ENCODE data around the gene DCST1. TPM values are rescaled to one million over a fixed set of nuclear protein-coding genes. Genes with fewer than 3 reads are reported as not detected.

Gene DCST1
- total RNA-seq, 1 experiment from 2014 or later = 0.32 TPM

- BruUV-seq (replicated peaks) = no TSS peak
- no peak overlapping the region for H2AFZ ChIP-seq (ENCODE audit: low read depth, low read length, poor library complexity, severe bottlenecking)
- peak overlapping the region; percentile 91 for H3K9ac ChIP-seq (ENCODE audit: low read length)
- CTCF ChIA-PET = interaction anchor here (0.6 to 1.8 kb wide), 8 partner anchors 14 to 516 kb away, joined by 3 to 7 read pairs (median 3); partner anchors contain the start of genes ADAM15 and SHC1
- no peaks in the 10 kb centered on the region for H3K27me3 ChIP-seq (ENCODE audit: insufficient read depth, low read length)
- peaks cover 22 to 66% of the 10 kb centered on the region in 2 experiments for H3K4me1 ChIP-seq (ENCODE audit: control insufficient read depth in 1 of 2, insufficient read depth in 2 of 2, low read length in 2 of 2)
- no peaks in the 10 kb centered on the region for H3K9me2 ChIP-seq (ENCODE audit: insufficient read depth)
- no peaks in the 10 kb centered on the region for H3K9me3 ChIP-seq (ENCODE audit: control insufficient read depth in 1 of 2, insufficient read depth in 1 of 2, low read depth in 1 of 2, low read length in 2 of 2)
- H3K36me3 ChIP-seq (ENCODE audit: control insufficient read depth in 1 of 2, insufficient read depth in 2 of 2, low read length in 2 of 2) = no peaks in the 10 kb centered on the region; a peak in 1 of 4 replicates
- ATAC-seq = peak; percentile 72
- peak overlapping the region; percentile 99 for H3K27ac ChIP-seq (ENCODE audit: low read depth, low read length)
- H4K20me1 ChIP-seq (ENCODE audit: insufficient read depth) = no peaks in the 10 kb centered on the region
- TF ChIP-seq SIN3A (IDR thresholded peaks at IDR 0.05; ENCODE audit: low read depth) (no peak), TCF7L2 (IDR thresholded peaks at IDR 0.05; ENCODE audit: borderline replicate concordance, extremely low read depth, insufficient read depth, insufficient read length) (peak; percentile 52)
- TF ChIP-seq, protein P1, sequence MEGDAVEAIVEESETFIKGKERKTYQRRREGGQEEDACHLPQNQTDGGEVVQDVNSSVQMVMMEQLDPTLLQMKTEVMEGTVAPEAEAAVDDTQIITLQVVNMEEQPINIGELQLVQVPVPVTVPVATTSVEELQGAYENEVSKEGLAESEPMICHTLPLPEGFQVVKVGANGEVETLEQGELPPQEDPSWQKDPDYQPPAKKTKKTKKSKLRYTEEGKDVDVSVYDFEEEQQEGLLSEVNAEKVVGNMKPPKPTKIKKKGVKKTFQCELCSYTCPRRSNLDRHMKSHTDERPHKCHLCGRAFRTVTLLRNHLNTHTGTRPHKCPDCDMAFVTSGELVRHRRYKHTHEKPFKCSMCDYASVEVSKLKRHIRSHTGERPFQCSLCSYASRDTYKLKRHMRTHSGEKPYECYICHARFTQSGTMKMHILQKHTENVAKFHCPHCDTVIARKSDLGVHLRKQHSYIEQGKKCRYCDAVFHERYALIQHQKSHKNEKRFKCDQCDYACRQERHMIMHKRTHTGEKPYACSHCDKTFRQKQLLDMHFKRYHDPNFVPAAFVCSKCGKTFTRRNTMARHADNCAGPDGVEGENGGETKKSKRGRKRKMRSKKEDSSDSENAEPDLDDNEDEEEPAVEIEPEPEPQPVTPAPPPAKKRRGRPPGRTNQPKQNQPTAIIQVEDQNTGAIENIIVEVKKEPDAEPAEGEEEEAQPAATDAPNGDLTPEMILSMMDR (IDR thresholded peaks at IDR 0.05 in 2 of 3, conservative IDR thresholded peaks at IDR 0.05 in 1 of 3; ENCODE audit: borderline replicate concordance in 1 of 3, insufficient read depth in 1 of 3, low read depth in 2 of 3, low read length in 2 of 3) = peak in 2 of 3 experiments; percentile 52; a peak in 4 of 6 replicates
- peak; percentile 99 for DNase-seq (ENCODE audit: low read depth, low spot score)
- intact Hi-C loops (cut with micrococcal nuclease) = loop anchor here (1.0 to 5.0 kb wide), 3 partner anchors 15 to 50 kb away; partner anchors contain the start of genes ADAM15 and CKS1B
- POLR2A ChIA-PET = interaction anchor here (0.6 to 1.4 kb wide), 8 partner anchors 10 to 339 kb away, joined by 3 to 7 read pairs (median 3); no protein-coding TSS in a partner anchor
- RAD21 ChIA-PET (ENCODE audit: low non-redundant PET in 1 of 2, low total read pairs in 2 of 2, uncharacterized antibody in 2 of 2, unreplicated experiment in 2 of 2) = interaction anchor here (0.6 to 0.7 kb wide), 2 partner anchors 68 to 271 kb away, joined by 4 to 7 read pairs; partner anchors contain the start of gene CLK2 (in 1 of the 2)
- peaks cover 43% of the 10 kb centered on the region for H3K79me2 ChIP-seq (ENCODE audit: insufficient read depth, low read length)
- H3K4me2 ChIP-seq (ENCODE audit: low read length) = peak overlapping the region; percentile 96
- H3K4me3 ChIP-seq (replicated peaks in 1 of 2; ENCODE audit: low read depth in 1 of 2, low read length in 2 of 2) = peak overlapping the region; percentile 85 to 98
These were observed 31.8 kb upstream of the DCST1 start for GRCh38 chr1:155001675-155002463.
